ENCODE measurements around the gene ANKRD9.

Gene ANKRD9

GRCh38 chr14:102512793-102513300 is 3.3 kb upstream of the ANKRD9 start:
- no peak for DNase-seq

- DNase-seq, result no peak
Measured at GRCh38 chr14:102511538-102511937, 2.0 kb upstream of the ANKRD9 start.

GRCh38 chr14:102510616-102511520 is 1.3 kb upstream of the ANKRD9 start:
- no peak for DNase-seq

- no peak for DNase-seq
Measured at GRCh38 chr14:102508774-102509745, 516 bp downstream of the ANKRD9 start.

- no peak for DNase-seq
Measured at GRCh38 chr14:102508410-102508773, 1.2 kb downstream of the ANKRD9 start.

- DNase-seq, result no peak
Measured at GRCh38 chr14:102507857-102508312, 1.7 kb downstream of the ANKRD9 start.

GRCh38 chr14:102507081-102507856 is 2.3 kb downstream of the ANKRD9 start:
- DNase-seq, result no peak

- DNase-seq, result no peak
Measured at GRCh38 chr14:102506626-102506925, 3.0 kb downstream of the ANKRD9 start.

- no peak for DNase-seq
Measured at GRCh38 chr14:102505775-102506625, 3.6 kb downstream of the ANKRD9 start.

- DNase-seq, result no peak
Measured at GRCh38 chr14:102505000-102505619, 4.5 kb downstream of the ANKRD9 start.

GRCh38 chr14:102504328-102504999 is 5.1 kb downstream of the ANKRD9 start:
- DNase-seq, result no peak

GRCh38 chr14:102503641-102504327 is 5.8 kb downstream of the ANKRD9 start:
- DNase-seq, result no peak

- no peak for DNase-seq
Measured at GRCh38 chr14:102502571-102502970, 7.0 kb downstream of the ANKRD9 start.

- no peak for DNase-seq
Measured at GRCh38 chr14:102501751-102502315, 7.7 kb downstream of the ANKRD9 start.

GRCh38 chr14:102500713-102501112 is 8.9 kb downstream of the ANKRD9 start:
- no peak for DNase-seq

- no peak for DNase-seq
Measured at GRCh38 chr14:102500158-102500662, 9.4 kb downstream of the ANKRD9 start.

- no peak for DNase-seq
Measured at GRCh38 chr14:102499401-102500157, 10.0 kb downstream of the ANKRD9 start.

GRCh38 chr14:102498678-102499265 is 10.8 kb downstream of the ANKRD9 start:
- DNase-seq, result no peak
